Type B pancreatic cell (in vitro differentiated cells): ENCODE results near the gene RFX1. TPM values are rescaled to one million over a fixed set of nuclear protein-coding genes. Genes with fewer than 3 reads are reported as not detected.
"Not testable (repeated sequence)": the region's sequence is repeated elsewhere in the genome, so short reads cannot be mapped to it uniquely, and the experiment has no call there.

Experiments used
- DNase-seq: peaks from one replicate; pipeline ENCODE4 v3.0.0; 2021; ENCODE audit warnings: mixed read lengths; ENCODE audit not compliant: unreplicated experiment; ENCODE audit errors: extremely low spot score
- H3K27ac Mint-ChIP-seq: 2 replicates; pipeline ENCODE4 v1.8.0; 2021; ENCODE audit warnings: mild to moderate bottlenecking, mixed read lengths
- H3K27me3 Mint-ChIP-seq: 2 replicates; pipeline ENCODE4 v1.8.0; 2021; ENCODE audit warnings: mixed read lengths
- H3K36me3 Mint-ChIP-seq: 2 replicates; pipeline ENCODE4 v1.8.0; 2021; ENCODE audit warnings: mixed read lengths
- H3K4me1 Mint-ChIP-seq: one replicate; pipeline ENCODE4 v1.8.0; 2021; ENCODE audit warnings: mixed read lengths; ENCODE audit not compliant: unreplicated experiment
- H3K4me3 Mint-ChIP-seq: 2 replicates; pipeline ENCODE4 v1.8.0; 2021; ENCODE audit warnings: mild to moderate bottlenecking, mixed read lengths
- H3K9me3 Mint-ChIP-seq: 2 replicates; pipeline ENCODE4 v1.8.0; 2021; ENCODE audit warnings: mixed read lengths
- CTCF ChIP-seq: fragments of 200-600 bp; sonication (generic); conservative IDR thresholded peaks from 2 replicates; pipeline ENCODE4 v1.5.0; 2021; ENCODE audit warnings: antibody characterized with exemption, mild to moderate bottlenecking
- total RNA-seq: library from RNA; stranded (reverse); gene quantifications from 2 replicates; pipeline ENCODE4 v1.2.1, GENCODE V29; 2021; ENCODE audit warnings: low replicate concordance

Gene RFX1
- total RNA-seq, 1 donor from 2014 or later, result 19.3 TPM

DNA sequence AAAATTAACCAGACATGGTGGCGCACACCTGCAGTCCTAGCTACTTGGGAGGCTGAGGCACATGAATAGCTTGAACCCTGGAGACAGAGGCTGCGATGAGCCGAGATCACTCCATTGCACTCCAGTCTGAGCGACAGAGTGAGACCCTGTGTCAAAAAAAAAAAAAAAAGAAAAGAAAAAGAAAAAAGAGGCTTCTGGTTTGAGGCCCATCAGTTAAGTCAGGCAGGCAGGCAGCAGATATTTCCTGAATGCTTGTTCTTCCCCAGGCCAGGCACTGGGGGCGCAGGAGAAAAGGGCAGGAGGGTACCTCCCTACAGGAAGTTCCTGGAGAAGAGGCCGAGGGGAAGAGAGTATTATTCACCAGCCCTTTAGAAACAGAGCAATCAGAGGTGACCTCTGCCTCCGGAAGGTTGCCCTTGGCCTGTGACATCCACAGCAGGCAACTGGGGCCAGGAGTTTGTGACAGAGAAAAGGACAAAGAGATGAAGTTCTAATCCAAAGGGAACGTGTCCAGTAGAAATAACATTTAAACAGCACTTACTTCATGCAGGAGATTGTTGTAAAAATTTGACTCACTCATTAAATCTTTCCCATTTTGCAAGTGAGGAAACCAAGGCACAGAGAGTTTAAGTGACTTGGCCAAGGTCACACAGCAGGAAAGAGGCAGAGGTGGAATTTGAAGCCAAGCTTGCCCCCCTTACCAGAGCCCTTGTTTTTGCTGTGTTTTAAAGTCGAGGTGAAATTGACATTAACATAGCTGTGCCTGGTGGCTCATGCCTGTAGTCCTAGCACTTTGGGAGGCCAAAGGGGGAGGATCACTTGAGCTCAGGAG is 17.5 kb upstream of the RFX1 start:
- peaks cover 7% of the 10 kb centered on the region for H3K27me3 Mint-ChIP-seq
- peak overlapping the region; percentile 53 for H3K27ac Mint-ChIP-seq
- H3K4me1 Mint-ChIP-seq, result peaks cover 11% of the 10 kb centered on the region
- H3K36me3 Mint-ChIP-seq, result no peaks in the 10 kb centered on the region
- DNase-seq, result no peak
- no peaks in the 10 kb centered on the region for H3K9me3 Mint-ChIP-seq
- peak; percentile 74 for TF ChIP-seq CTCF
- H3K4me3 Mint-ChIP-seq, result no peak overlapping the region

DNA sequence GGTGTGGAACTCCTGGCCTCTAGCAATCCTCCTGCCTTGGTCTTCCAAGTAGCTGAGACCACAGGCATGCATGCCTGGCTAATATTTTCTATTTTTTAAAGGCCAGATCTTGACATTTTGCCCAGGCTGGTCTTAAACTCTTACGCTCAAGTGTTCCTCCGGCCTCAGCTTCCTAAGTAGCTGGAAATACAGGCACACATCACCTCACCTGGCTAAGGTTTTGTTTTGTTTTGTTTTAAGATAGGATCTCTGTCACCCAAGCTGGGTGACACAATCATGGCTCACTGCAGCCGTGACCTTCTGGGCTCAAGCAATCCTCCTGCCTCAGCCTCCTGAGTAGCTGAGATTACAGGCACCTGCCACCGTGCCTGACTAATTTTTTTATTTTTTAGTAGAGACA is 16.3 kb upstream of the RFX1 start:
- no peak for DNase-seq
- H3K4me1 Mint-ChIP-seq, result peaks cover 11% of the 10 kb centered on the region
- H3K27ac Mint-ChIP-seq, result no peak overlapping the region
- no peaks in the 10 kb centered on the region for H3K36me3 Mint-ChIP-seq
- no peaks in the 10 kb centered on the region for H3K9me3 Mint-ChIP-seq
- no peaks in the 10 kb centered on the region for H3K27me3 Mint-ChIP-seq
- TF ChIP-seq CTCF, result no peak
- no peak overlapping the region for H3K4me3 Mint-ChIP-seq

DNA sequence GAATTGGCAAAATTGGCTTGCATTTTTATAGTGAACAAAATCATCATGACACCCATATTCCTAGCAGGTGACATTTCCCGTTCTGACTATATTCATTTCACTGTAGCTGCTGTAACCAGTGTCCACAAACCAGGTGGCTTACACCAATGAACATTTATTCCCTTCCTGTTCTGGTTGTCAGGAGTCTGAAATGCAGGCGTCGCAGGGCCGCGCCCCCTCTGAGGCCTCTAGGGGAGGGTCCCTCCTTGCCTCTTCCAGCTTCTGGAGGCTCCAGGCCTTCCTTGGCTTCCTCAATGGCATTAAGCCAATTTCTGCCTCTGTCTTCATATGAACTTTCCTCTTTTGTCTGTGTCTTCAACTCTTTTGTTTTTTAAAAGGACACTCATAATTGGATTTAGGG is 15.4 kb upstream of the RFX1 start:
- H3K4me1 Mint-ChIP-seq, result peaks cover 11% of the 10 kb centered on the region
- no peaks in the 10 kb centered on the region for H3K9me3 Mint-ChIP-seq
- no peak for TF ChIP-seq CTCF
- no peak overlapping the region for H3K27ac Mint-ChIP-seq
- no peak overlapping the region for H3K4me3 Mint-ChIP-seq
- no peaks in the 10 kb centered on the region for H3K27me3 Mint-ChIP-seq
- DNase-seq, result no peak
- no peaks in the 10 kb centered on the region for H3K36me3 Mint-ChIP-seq

DNA sequence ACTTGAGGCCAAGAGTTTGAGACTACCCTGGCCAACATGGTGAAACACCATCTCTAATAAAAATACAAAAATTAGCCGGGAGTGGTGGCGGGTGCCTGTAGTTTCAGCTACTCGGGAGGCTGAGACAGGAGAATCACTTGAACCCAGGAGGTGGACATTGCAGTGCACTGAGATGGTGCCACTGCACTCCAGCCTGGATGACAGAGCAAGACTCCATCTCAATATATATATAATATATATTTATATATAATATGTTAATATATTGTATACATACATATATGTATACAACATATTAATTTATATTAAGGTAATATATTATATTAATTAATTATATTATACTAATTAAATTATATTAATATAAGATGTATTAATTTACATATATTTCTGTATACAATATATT is 13.6 kb upstream of the RFX1 start:
- H3K4me3 Mint-ChIP-seq, H3K36me3 Mint-ChIP-seq, DNase-seq, H3K9me3 Mint-ChIP-seq, H3K27ac Mint-ChIP-seq, H3K27me3 Mint-ChIP-seq: not testable (repeated sequence)
- peaks cover 11% of the 10 kb centered on the region for H3K4me1 Mint-ChIP-seq

GRCh38 chr19:14019100-14019499 is 13.0 kb upstream of the RFX1 start:
- Mint-ChIP-seq H3K4me3 (no peak overlapping the region), H3K36me3 (no peaks in the 10 kb centered on the region), H3K27ac (no peak overlapping the region), H3K9me3 (no peaks in the 10 kb centered on the region), H3K4me1 (peaks cover 11% of the 10 kb centered on the region), H3K27me3 (no peaks in the 10 kb centered on the region)
- no peak for DNase-seq
- no peak for TF ChIP-seq CTCF

DNA sequence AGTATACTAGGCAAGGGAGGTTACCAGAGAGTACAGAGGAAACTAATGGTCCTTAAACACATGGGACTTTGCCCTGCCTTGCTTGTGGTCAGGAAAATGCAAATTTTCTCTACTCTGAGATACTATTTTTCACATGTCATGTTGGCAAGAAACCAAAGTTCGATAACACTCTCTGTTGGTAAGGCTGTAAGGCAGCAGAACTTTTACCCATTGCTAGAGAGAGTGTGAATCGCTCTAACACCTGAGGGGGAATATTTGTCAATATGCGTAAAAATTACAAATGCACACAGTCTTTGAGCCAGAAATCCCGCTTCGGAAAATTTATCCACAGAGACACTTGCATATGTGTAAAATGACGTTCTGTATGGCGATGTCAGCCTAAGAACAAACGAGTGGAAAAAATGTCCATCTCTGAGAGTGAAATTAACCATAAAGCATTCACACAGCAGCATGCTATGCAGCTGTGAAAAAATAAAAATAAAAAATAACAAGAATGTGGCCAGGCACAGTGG is 9.5 kb upstream of the RFX1 start:
- H3K27ac Mint-ChIP-seq, result no peak overlapping the region
- peaks cover 5% of the 10 kb centered on the region for H3K9me3 Mint-ChIP-seq
- no peaks in the 10 kb centered on the region for H3K27me3 Mint-ChIP-seq
- no peak overlapping the region for H3K4me3 Mint-ChIP-seq
- no peak for TF ChIP-seq CTCF
- no peak for DNase-seq
- H3K4me1 Mint-ChIP-seq, result no peaks in the 10 kb centered on the region
- H3K36me3 Mint-ChIP-seq, result no peaks in the 10 kb centered on the region
